Left ventricle myocardium inferior (tissue), 1 donor: Measurements from ENCODE around the gene ADPRM. TPM values are rescaled to one million over a fixed set of nuclear protein-coding genes. Genes with fewer than 3 reads are reported as not detected.

Experiments
- DNase-seq: peaks from one replicate; pipeline ENCODE4 v3.0.0-alpha.2; 2020
- H3K27ac ChIP-seq: fragments of 200-600 bp; replicated peaks from 2 replicates; pipeline ENCODE4 v1.8.0; 2021
- H3K27me3 ChIP-seq: fragments of 200-600 bp; 2 replicates; pipeline ENCODE4 v1.8.0; 2021; ENCODE audit warnings: low read depth
- H3K36me3 ChIP-seq: fragments of 200-600 bp; 2 replicates; pipeline ENCODE4 v1.8.0; 2021
- H3K4me1 ChIP-seq: fragments of 200-600 bp; 2 replicates; pipeline ENCODE4 v1.8.0; 2021
- H3K4me3 ChIP-seq: fragments of 200-600 bp; 2 replicates; pipeline ENCODE4 v1.8.0; 2021; ENCODE audit warnings: mild to moderate bottlenecking, moderate library complexity
- H3K9me3 ChIP-seq: fragments of 200-600 bp; replicated peaks from 2 replicates; pipeline ENCODE4 v1.8.0; 2021
- intact Hi-C: fragments of 100-400 bp; cut with micrococcal nuclease; formaldehyde crosslinking; loops from one replicate; pipeline ENCODE4 v1.11.0; 2022
- total RNA-seq: library from RNA; stranded (reverse); fragmentation: NEBNext Ultra II Directional; extraction: Animal tissue kit (Norgen Biotek cat#: 25700); gene quantifications from one replicate; pipeline ENCODE4 v1.2.1, GENCODE V29; 2021
- TF ChIP-seq, protein P1 (sequence below): fragments of 200-600 bp; IDR thresholded peaks from 2 replicates; pipeline ENCODE4 v1.8.0; 2021; ENCODE audit warnings: antibody characterized with exemption, mild to moderate bottlenecking, borderline replicate concordance
- donor health status: DM: no; HTN: yes; CAD: no; lungs with severe emphysema.

Gene ADPRM
- total RNA-seq, 1 donor from 2014 or later = 4.2 TPM

GRCh38 chr17:10735821-10736220 is 38.4 kb downstream of the ADPRM start:
- Histone ChIP-seq H3K4me1 (peaks cover 6% of the 10 kb centered on the region), H3K36me3 (no peaks in the 10 kb centered on the region), H3K27ac (no peak overlapping the region), H3K9me3 (no peaks in the 10 kb centered on the region), H3K27me3 (no peaks in the 10 kb centered on the region), H3K4me3 (no peak overlapping the region)
- DNase-seq = no peak
- intact Hi-C loops = loop anchor here (2.0 kb wide), 1 partner anchor 109 kb away; no protein-coding TSS in a partner anchor
- TF ChIP-seq, protein P1, sequence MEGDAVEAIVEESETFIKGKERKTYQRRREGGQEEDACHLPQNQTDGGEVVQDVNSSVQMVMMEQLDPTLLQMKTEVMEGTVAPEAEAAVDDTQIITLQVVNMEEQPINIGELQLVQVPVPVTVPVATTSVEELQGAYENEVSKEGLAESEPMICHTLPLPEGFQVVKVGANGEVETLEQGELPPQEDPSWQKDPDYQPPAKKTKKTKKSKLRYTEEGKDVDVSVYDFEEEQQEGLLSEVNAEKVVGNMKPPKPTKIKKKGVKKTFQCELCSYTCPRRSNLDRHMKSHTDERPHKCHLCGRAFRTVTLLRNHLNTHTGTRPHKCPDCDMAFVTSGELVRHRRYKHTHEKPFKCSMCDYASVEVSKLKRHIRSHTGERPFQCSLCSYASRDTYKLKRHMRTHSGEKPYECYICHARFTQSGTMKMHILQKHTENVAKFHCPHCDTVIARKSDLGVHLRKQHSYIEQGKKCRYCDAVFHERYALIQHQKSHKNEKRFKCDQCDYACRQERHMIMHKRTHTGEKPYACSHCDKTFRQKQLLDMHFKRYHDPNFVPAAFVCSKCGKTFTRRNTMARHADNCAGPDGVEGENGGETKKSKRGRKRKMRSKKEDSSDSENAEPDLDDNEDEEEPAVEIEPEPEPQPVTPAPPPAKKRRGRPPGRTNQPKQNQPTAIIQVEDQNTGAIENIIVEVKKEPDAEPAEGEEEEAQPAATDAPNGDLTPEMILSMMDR = no peak

DNA sequence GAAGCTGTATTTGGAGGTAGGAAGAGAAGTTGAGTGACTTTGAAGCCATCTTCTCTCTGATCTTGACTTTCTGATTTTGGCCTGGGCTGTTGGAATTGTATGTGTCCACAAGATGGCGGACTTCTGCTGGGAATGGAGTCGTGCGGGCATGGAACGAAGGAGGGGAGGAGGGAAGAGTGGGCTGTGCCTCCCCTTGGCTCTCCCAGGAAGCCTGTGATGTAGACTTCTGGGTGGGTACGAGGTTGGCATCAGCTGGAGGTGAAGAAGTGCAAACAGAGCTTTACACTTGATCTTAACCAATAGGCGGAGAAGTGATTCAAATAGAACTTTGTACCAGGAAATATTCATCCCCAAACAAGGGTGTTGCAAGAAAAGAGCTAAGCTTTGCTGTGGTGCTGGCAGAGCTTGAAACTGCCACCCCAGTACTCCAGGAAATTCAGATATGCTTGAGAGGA is 39.8 kb downstream of the ADPRM start:
- H3K4me1 ChIP-seq = peaks cover 6% of the 10 kb centered on the region
- H3K9me3 ChIP-seq = no peaks in the 10 kb centered on the region
- H3K4me3 ChIP-seq = no peak overlapping the region
- peak; percentile 32 for DNase-seq
- H3K27ac ChIP-seq = no peak overlapping the region
- TF ChIP-seq, protein P1 = peak; percentile 81
- no peaks in the 10 kb centered on the region for H3K36me3 ChIP-seq
- intact Hi-C loops = loop anchor here (2.0 kb wide), 1 partner anchor 108 kb away; no protein-coding TSS in a partner anchor
- no peaks in the 10 kb centered on the region for H3K27me3 ChIP-seq

DNA sequence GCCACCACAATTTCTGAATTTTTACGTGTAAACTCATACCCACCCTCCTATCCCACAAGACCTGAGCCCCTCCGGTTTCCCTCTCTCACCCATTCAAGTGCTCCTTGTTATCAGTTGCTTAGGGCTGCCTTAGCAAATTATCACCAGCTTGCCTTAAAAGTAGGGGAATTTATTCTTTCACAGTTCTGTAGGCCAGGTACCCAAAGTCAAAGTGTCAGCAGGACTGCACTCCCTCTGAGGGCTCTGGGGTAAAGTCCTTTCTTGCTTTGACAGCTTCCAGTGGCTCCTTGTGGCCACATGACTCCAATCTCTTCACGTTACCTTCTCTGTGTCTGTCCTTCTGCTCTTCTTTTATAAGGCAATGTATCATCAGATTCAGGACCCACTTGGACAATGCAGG is 40.3 kb downstream of the ADPRM start:
- H3K4me1 ChIP-seq = peaks cover 6% of the 10 kb centered on the region
- intact Hi-C loops = loop anchor here (2.0 kb wide), 1 partner anchor 107 kb away; no protein-coding TSS in a partner anchor
- H3K9me3 ChIP-seq = no peaks in the 10 kb centered on the region
- no peak for DNase-seq
- no peaks in the 10 kb centered on the region for H3K27me3 ChIP-seq
- no peak overlapping the region for H3K4me3 ChIP-seq
- H3K27ac ChIP-seq = no peak overlapping the region
- TF ChIP-seq, protein P1 = no peak
- no peaks in the 10 kb centered on the region for H3K36me3 ChIP-seq

GRCh38 chr17:10738521-10739258 is 41.3 kb downstream of the ADPRM start:
- intact Hi-C loops = no loop called here
- no peak overlapping the region for H3K27ac ChIP-seq
- DNase-seq = no peak

GRCh38 chr17:10739386-10739785 is 42.0 kb downstream of the ADPRM start:
- Histone ChIP-seq H3K36me3 (no peaks in the 10 kb centered on the region), H3K27me3 (no peaks in the 10 kb centered on the region), H3K4me3 (no peak overlapping the region), H3K9me3 (no peaks in the 10 kb centered on the region), H3K4me1 (peaks cover 6% of the 10 kb centered on the region), H3K27ac (no peak overlapping the region)
- intact Hi-C loops = no loop called here
- TF ChIP-seq, protein P1 = no peak
- DNase-seq = no peak

More at GRCh38 chr17:10738521-10739258, 41.3 kb downstream of the ADPRM start:
- peaks cover 6% of the 10 kb centered on the region for H3K4me1 ChIP-seq
- H3K27me3 ChIP-seq = no peaks in the 10 kb centered on the region
- TF ChIP-seq, protein P1 = no peak
- no peaks in the 10 kb centered on the region for H3K9me3 ChIP-seq
- no peak overlapping the region for H3K4me3 ChIP-seq
- H3K36me3 ChIP-seq = no peaks in the 10 kb centered on the region
